Measurements from ENCODE around the gene CDKAL1.

DNA sequence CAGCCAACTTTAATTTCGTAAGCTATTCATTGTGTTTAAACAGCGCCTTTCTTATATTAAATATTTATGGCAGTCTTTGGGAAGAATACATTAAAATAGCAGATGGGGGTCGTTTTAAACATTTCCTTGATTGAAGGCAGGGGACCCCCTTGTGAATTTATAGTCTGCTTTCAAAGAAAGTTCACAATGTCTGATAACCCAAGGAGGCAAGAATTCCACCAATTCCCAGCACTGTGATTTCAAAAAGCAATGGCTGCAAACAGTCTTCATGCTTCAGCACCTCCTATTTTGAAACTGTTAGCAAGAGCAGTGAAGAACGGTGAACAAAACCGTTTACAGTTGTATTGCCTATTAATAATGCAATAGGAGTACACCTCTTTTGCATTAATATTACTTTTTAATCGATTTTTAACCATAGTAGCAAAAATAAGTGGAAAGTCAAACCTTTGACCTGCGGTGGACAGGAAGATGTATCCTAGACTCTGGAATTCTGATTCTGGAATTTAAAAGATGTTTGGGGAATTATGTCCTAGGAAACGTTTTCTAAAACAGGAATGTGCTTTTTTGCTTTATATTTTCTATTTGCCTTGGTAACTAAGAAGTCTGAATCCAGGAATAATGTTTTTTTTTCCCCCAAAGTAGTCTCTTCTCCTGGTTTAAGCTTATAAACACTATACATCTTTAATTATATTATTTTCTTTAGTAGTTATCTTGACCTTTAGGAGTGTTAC lies 393.0 kb downstream of the CDKAL1 start:
- TF ChIP-seq POLR2A (IDR thresholded peaks at IDR 0.05) (no peak), CTCF (IDR thresholded peaks at IDR 0.05) (no peak)

Data from tibial nerve (tissue), 3 donors.